T-helper 1 cell treated with Interleukin-12 subunit alpha and Interleukin-12 subunit beta and Interleukin-4 antibody, amounts not matched to agents 30 ng/mL and 1 ng/mL, for 36 hours (primary cell): ENCODE results near the gene ZNF277. TPM values are rescaled to one million over a fixed set of nuclear protein-coding genes. Genes with fewer than 3 reads are reported as not detected.

Source experiments
- intact Hi-C: fragments of 100-400 bp; cut with micrococcal nuclease; formaldehyde crosslinking; loops from one replicate; pipeline ENCODE4 v1.15.1; 2024
- total RNA-seq: library from RNA; stranded (reverse); gene quantifications from 2 replicates; pipeline ENCODE4 v1.2.3, GENCODE V29; 2022

Gene ZNF277
- 13.5 and 14.3 TPM in 2 replicates for total RNA-seq

DNA sequence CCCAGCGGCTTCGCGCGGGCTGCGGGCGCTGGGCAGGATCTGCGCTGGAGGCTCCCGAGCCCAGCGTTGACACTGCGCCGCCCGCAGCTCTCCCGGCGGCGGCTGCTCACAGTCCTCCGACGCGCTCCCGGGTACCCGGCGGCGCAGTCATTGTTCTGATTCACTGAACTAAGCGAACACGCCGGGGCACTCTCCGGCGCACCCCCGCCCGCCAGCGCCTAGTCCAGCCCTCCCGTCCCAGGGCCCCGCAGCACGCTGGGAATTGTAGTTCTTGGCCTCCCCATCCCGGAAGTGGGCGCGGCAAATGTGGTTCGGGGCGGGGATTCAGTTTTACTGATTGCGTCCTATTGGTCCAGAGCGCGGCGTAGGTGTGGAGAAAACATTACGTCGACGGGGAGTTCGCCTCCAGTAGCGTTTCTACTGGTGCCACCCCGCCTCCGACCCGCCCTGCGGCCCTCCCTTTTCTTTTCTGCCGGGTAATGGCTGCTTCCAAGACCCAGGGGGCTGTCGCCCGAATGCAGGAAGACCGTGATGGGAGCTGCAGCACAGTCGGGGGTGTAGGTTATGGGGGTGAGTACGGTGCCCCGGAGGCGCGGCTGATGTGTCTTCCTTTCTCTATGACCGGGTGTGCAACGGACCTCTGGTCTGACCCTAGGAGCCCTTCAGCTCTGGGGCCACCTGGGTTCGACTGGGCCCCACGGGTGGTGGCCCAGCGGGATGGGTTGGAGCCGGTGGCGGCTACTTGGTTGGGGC lies at the start of gene ZNF277, which contains the start of gene DOCK4:
Gene ZNF277, plus strand, starts transcription at position 458 of the 753 bp plus-strand sequence. Its CDS starts 22 bp downstream, at position 480.
Gene DOCK4, minus strand, starts transcription at position 162 of the 753 bp plus-strand sequence. CDS start 261 bp downstream, outside the sequence.
- intact Hi-C loops, result loop anchor here (1.0 to 10.0 kb wide), 10 partner anchors 184 to 1216 kb away; partner anchors contain the start of genes IFRD1, IMMP2L, SMIM30 and TMEM168

DNA sequence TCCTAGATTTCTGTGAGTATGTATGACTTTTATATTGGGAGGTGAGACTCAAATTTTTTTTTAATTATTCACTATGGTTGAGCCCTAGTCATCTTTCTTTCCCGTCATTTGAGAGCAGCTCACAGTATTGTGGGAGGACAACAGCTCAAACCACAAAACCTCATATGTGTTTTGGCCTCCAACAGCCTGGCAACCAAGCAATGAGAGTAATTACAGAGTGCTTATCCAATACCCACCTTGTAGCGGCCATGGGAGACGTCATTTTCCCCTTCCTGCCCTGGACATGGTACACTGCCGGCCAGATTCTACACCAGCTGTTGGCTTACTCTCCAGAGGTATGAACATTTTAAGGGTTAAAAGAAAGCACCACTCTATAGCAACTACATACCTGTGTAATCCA lies 49.4 kb upstream of the ZNF277 start:
- intact Hi-C loops, result no loop called here

DNA sequence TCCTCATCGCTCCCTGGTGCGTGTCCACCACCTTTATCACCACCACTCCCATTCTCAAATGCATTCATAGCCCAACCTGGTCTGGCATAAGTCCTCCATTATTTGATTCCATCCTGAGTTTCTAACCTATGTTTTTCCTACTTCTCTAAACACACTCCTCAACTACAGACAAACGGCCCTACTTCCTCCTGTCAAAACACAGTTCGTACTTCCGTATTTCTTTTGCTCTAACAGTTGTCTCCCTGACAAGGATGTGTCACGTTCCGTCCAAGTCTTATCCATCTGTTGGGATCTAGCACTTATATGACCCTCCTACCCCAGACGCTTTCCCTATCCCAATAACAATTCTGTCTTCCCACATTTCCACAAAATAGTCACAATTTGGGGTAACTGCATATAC lies 47.1 kb upstream of the ZNF277 start:
- intact Hi-C loops, result no loop called here

- intact Hi-C loops, result no loop called here
Measured at GRCh38 chr7:112160130-112160770, 46.2 kb upstream of the ZNF277 start.

DNA sequence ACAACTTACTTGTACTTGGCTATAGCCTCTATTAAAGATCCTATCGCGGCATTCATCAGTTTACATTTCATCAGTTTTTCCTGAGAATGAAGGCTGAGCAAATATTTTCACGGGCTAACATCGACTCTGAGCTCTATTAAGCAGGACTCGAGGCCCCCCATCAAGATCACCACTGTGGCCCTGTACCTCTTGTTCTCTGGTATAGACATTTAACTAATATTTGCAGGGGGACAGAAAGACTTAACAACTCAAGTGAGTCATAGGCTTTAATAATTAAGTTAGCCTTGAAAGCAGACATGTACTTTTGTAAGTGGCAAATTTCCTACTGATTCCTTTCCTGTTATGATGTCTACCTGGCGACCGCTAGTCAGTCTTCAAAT lies 45.7 kb upstream of the ZNF277 start:
- intact Hi-C loops, result no loop called here

GRCh38 chr7:112161253-112162141 lies 45.0 kb upstream of the ZNF277 start:
- intact Hi-C loops, result no loop called here

GRCh38 chr7:112162142-112162766 lies 44.2 kb upstream of the ZNF277 start:
- intact Hi-C loops, result no loop called here

DNA sequence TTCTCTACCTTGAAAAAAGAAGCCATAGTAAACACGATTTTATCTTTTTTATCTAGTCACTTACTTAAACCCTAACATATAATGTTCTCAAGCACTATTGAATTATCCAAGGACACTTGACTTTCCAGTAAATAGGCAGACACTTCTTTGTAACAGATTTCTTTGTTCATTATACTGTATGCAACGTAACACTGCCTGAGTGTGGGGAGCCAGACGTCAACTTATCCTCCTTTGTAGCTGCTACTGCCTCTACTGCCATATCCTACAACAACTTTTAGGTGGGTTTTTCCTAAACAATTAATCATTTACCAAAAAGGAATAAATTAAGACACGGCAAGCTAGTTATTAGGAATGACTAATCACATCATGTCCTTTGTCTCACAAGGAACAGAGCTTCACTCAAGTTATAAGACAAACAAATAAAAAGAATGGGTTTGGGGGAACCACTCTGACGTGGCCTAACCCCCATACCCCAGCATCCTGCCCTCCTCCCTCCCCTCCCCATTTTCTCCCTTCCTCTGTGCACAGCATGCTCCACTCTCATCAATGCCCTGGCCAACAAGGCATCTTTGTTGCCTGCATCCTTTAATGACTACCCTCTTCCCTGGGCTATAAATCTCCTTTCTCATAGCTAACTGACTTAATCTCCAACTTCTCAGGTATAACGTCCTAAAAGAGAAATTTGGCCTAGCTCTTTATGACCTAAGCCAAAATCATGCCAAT lies 43.5 kb upstream of the ZNF277 start:
- intact Hi-C loops, result no loop called here

GRCh38 chr7:112167147-112167546 lies 39.3 kb upstream of the ZNF277 start:
- intact Hi-C loops, result no loop called here

DNA sequence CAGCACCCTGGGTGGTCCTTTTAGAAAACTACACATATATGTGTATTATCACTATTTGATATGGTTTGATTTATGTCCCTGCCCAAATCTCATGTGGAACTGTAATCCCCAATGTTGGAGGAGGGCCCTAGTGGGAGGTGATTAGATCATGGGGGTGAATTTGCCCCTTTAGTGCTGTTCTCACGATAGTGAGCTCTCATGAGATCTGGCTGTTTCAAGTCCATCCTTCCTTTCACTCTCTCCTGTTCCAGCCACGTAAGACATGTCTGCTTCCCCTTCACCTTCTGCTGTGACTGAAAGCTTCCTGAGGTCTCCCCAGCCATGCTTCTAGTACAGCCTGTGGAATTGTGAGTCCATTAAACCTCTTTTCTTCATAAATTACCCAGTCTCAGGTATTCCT lies 37.6 kb upstream of the ZNF277 start:
- intact Hi-C loops, result no loop called here

GRCh38 chr7:112171673-112172072 lies 34.8 kb upstream of the ZNF277 start:
- intact Hi-C loops, result no loop called here

- intact Hi-C loops, result no loop called here
Measured at GRCh38 chr7:112172870-112173567, 33.5 kb upstream of the ZNF277 start.

DNA sequence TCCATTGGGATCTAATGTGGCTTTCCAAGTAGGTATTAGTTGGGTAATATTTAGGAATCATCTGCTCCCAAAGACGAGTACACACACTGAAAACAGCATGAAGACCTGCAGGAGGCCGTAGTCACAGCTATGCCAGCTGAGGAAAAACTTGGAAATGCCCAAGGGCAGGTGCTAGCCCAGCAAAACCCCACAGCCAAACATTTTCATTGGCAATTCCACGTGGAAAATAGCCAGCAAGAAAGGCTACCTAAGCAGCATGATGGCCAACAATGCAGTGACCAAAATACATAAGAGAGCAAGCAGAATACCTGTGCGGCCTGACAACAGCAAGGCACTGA lies 33.0 kb upstream of the ZNF277 start:
- intact Hi-C loops, result no loop called here

GRCh38 chr7:112174192-112174591 lies 32.3 kb upstream of the ZNF277 start:
- intact Hi-C loops, result no loop called here

GRCh38 chr7:112176241-112176640 lies 30.3 kb upstream of the ZNF277 start:
- intact Hi-C loops, result no loop called here

DNA sequence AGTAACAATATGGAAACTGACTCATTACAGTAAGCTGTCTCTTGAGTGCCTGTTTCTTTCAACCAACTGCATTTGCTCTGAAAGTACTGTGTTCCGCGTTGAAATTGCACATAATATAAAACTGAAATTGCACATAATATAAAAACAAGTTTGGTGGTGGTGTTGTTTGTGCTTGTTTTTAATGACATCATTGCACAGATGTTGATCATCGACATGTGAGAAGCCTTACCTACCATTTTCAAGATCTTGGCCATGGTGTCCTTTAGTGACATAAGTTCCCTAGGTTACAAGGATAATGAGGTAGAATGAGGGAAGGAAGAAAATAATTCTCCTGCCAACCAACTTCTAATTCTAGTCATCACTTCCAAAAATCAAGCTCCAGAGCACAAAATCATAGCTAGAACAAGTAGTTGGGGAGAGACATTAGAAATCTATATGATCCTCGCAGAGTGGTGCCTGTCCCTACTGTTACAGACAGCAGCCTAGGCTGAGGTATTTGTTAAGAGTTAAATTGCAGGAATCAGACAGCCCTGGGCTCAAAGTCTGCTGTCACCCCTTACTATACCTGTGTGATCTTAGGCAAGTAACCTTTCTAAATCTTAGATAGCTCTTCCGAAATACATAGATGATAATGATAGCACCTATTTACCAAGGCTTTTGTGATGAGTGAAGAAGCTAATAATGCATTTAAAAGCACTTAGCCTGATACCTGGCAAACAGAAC lies 29.6 kb upstream of the ZNF277 start:
- intact Hi-C loops, result no loop called here

GRCh38 chr7:112180223-112180622 lies 26.3 kb upstream of the ZNF277 start:
- intact Hi-C loops, result no loop called here

DNA sequence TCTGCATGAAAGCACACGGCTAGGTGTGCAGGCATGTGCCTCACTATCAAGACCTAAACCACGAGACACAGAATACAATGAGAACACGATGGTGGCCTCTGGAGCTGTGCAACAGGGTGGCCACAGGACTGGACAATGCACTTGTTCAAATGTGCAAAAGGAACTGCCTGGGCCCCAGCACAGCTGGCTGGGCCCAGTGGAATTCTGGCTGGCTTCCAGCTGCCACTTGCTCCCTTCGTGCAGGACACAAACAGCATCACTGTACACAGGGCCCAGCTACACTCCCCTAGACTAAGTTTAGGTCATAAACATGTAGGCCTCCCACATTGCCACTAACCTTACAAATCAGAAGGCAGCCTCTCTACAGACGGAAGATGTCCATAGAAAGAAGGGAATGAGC lies 23.7 kb upstream of the ZNF277 start:
- intact Hi-C loops, result no loop called here

DNA sequence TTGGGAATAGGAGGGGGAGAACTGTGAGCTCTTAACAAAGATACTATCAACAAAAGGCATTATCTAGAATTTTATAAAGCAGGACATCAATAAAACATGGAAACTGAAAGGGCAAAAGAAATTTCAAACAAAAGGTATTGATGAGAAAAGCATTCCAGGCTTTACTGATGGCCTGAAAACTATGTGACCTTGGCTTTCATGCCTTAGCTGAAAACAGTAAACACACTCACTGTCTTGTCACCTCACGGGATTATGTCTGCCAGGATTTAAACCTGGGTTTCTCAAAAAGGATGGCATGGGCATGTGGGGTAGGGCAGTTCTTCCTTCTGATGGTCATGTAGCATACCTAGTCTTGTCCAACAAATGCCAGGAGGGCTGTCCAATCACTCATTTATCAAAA lies 23.2 kb upstream of the ZNF277 start:
- intact Hi-C loops, result no loop called here
